ENCODE measurements around the gene WSCD2.

DNA sequence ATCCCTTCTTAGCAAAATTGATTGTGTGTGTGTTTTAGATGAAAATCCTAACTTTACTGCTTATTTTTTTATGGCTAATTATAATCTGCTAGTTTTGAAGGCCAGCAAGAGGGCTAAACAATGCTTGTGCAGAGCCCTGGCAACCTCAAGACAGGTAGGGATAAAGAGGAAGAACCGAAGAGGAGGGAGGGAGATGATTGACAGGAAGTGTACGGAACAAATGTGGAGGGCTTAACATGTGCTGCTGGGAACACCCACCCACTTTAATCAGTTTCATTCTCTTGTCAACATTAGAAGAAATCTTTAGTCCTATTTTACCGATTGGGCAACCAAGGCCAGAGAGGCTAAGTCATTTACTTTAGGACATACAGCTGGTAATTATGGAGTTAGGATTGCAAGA is 1.4 kb upstream of the WSCD2 start:
- TF ChIP-seq, protein P1, sequence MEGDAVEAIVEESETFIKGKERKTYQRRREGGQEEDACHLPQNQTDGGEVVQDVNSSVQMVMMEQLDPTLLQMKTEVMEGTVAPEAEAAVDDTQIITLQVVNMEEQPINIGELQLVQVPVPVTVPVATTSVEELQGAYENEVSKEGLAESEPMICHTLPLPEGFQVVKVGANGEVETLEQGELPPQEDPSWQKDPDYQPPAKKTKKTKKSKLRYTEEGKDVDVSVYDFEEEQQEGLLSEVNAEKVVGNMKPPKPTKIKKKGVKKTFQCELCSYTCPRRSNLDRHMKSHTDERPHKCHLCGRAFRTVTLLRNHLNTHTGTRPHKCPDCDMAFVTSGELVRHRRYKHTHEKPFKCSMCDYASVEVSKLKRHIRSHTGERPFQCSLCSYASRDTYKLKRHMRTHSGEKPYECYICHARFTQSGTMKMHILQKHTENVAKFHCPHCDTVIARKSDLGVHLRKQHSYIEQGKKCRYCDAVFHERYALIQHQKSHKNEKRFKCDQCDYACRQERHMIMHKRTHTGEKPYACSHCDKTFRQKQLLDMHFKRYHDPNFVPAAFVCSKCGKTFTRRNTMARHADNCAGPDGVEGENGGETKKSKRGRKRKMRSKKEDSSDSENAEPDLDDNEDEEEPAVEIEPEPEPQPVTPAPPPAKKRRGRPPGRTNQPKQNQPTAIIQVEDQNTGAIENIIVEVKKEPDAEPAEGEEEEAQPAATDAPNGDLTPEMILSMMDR (IDR thresholded peaks at IDR 0.05) = no peak
- TF ChIP-seq POLR2A (IDR thresholded peaks at IDR 0.05) (no peak), POLR2AphosphoS5 (IDR thresholded peaks at IDR 0.05) (no peak)
